B cell (primary cell): Measurements from ENCODE around the gene DNMBP.

Source experiments
- EZH2 ChIP-seq: IDR thresholded peaks from 2 replicates; pipeline ENCODE4 v1.6.1; 2012; ENCODE audit warnings: borderline replicate concordance, low read depth, mild to moderate bottlenecking, moderate library complexity, low read length; ENCODE audit not compliant: insufficient read depth, poor library complexity, severe bottlenecking
- TF ChIP-seq, protein P1 (sequence below): fragments of 200-600 bp; IDR thresholded peaks from one replicate; pipeline ENCODE4 v1.8.0; 2022; ENCODE audit warnings: antibody characterized with exemption, mild to moderate bottlenecking

DNA sequence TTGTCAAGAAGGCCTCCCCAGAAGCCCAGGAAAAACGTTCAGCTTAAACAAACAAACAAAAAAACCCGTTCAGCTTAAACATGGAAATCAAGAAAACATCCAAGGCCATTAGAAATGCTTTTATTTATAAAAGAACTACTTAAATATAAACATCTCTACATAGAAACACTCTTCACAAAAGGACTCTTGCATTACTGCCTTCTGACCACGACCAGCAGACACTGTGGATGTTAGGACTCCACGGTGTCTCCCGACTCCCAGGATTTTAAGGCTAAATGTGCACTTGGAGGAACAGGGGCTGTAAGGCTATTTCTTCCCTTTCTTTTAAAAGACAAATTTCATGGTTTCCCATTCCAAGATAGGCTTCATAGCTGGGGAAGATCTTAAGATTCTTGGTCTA lies 134.3 kb downstream of the DNMBP start:
- TF ChIP-seq, protein P1, sequence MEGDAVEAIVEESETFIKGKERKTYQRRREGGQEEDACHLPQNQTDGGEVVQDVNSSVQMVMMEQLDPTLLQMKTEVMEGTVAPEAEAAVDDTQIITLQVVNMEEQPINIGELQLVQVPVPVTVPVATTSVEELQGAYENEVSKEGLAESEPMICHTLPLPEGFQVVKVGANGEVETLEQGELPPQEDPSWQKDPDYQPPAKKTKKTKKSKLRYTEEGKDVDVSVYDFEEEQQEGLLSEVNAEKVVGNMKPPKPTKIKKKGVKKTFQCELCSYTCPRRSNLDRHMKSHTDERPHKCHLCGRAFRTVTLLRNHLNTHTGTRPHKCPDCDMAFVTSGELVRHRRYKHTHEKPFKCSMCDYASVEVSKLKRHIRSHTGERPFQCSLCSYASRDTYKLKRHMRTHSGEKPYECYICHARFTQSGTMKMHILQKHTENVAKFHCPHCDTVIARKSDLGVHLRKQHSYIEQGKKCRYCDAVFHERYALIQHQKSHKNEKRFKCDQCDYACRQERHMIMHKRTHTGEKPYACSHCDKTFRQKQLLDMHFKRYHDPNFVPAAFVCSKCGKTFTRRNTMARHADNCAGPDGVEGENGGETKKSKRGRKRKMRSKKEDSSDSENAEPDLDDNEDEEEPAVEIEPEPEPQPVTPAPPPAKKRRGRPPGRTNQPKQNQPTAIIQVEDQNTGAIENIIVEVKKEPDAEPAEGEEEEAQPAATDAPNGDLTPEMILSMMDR = no peak
- TF ChIP-seq EZH2 = no peak
